NCI-H2227 (cell line): ENCODE measurements around the gene CALML6.

ENCODE experiments used
- DNase-seq: peaks from one replicate; lab custom pipeline; 2025; ENCODE audit not compliant: unreplicated experiment; lab: John Stamatoyannopoulos, UW

CALML6 gene

GRCh38 chr1:1942753-1943656 lies 27.9 kb downstream of the CALML6 start:
- no peak for DNase-seq

- DNase-seq: peak; percentile 76
These were observed 28.9 kb downstream of the CALML6 start for GRCh38 chr1:1943834-1944570.

- DNase-seq: no peak
These were observed 30.8 kb downstream of the CALML6 start for GRCh38 chr1:1945782-1946393.

- no peak for DNase-seq
These were observed 31.5 kb downstream of the CALML6 start for GRCh38 chr1:1946540-1946939.

GRCh38 chr1:1947493-1947892 lies 32.4 kb downstream of the CALML6 start:
- no peak for DNase-seq

GRCh38 chr1:1948783-1949182 lies 33.7 kb downstream of the CALML6 start:
- DNase-seq: no peak

- no peak for DNase-seq
These were observed 35.9 kb downstream of the CALML6 start for GRCh38 chr1:1950940-1951339.

GRCh38 chr1:1954015-1954414 lies 39.0 kb downstream of the CALML6 start:
- DNase-seq: no peak

- no peak for DNase-seq
These were observed 39.9 kb downstream of the CALML6 start for GRCh38 chr1:1954831-1955441.

- DNase-seq: no peak
These were observed 40.6 kb downstream of the CALML6 start for GRCh38 chr1:1955621-1956094.

- DNase-seq: no peak
These were observed 41.0 kb downstream of the CALML6 start for GRCh38 chr1:1956101-1956500.

- no peak for DNase-seq
These were observed 41.8 kb downstream of the CALML6 start for GRCh38 chr1:1956586-1957532.

- DNase-seq: no peak
These were observed 42.5 kb downstream of the CALML6 start for GRCh38 chr1:1957533-1957961.

- no peak for DNase-seq
These were observed 43.0 kb downstream of the CALML6 start for GRCh38 chr1:1958071-1958541.

- no peak for DNase-seq
These were observed 44.4 kb downstream of the CALML6 start for GRCh38 chr1:1959459-1959839.

- DNase-seq: peak; percentile 83
These were observed 44.9 kb downstream of the CALML6 start for GRCh38 chr1:1959840-1960479.

GRCh38 chr1:1960480-1961196 lies 45.6 kb downstream of the CALML6 start:
- no peak for DNase-seq

GRCh38 chr1:1962752-1963151 lies 47.7 kb downstream of the CALML6 start:
- DNase-seq: no peak

GRCh38 chr1:1963570-1963969 lies 48.5 kb downstream of the CALML6 start:
- DNase-seq: no peak
